HG03565 (cell line): Measurements from ENCODE around the gene TFIP11.
"Not testable (repeated sequence)": the region's sequence is repeated elsewhere in the genome, so short reads cannot be mapped to it uniquely, and the experiment has no call there.

ENCODE experiments used
- ATAC-seq: cut with Tn5 transposase; IDR thresholded peaks from one replicate; pipeline ENCODE4 v1.9.1; 2021; ENCODE audit warnings: mild to moderate bottlenecking, moderate library complexity; ENCODE audit not compliant: unreplicated experiment

Gene TFIP11

GRCh38 chr22:26541167-26541819, 29.0 kb upstream of the TFIP11 start:
- ATAC-seq, result no peak

DNA sequence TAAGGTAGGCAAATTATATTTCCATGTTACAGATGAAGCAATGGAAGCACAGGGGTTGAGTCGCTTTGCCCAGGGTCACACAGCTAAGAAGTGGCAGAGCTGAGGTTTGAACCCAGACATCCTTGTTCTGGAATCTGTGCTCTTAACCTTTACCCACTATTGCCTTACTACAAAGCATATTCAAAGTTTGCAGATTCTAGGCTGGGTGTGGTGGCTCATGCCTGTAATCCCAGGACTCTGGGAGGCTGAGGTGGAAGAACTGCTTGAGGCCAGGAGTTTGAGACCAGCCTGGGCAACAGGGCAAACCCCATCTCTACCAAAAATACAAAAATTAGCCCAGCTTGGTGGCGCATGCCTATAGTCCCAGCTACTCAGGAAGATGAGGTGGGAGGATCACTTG, 27.8 kb upstream of the TFIP11 start:
- no peak for ATAC-seq

DNA sequence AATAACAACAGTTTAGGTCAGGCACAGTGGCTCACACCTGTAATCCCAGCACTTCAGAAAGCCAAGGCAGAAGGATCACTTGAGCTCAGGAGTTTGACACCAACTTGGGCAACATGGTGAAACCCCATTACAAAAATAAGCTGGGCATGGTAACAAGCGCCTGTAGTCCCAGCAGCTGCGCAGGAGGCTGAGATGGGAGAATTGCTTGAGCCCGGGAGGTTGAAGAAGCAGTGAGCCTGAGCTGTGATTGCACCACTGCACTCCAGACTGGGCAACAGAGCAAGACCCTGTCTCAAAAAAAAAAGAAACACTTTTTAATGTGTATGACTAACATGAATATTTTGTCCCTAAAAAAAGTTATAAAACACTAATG, 24.5 kb upstream of the TFIP11 start:
- no peak for ATAC-seq

DNA sequence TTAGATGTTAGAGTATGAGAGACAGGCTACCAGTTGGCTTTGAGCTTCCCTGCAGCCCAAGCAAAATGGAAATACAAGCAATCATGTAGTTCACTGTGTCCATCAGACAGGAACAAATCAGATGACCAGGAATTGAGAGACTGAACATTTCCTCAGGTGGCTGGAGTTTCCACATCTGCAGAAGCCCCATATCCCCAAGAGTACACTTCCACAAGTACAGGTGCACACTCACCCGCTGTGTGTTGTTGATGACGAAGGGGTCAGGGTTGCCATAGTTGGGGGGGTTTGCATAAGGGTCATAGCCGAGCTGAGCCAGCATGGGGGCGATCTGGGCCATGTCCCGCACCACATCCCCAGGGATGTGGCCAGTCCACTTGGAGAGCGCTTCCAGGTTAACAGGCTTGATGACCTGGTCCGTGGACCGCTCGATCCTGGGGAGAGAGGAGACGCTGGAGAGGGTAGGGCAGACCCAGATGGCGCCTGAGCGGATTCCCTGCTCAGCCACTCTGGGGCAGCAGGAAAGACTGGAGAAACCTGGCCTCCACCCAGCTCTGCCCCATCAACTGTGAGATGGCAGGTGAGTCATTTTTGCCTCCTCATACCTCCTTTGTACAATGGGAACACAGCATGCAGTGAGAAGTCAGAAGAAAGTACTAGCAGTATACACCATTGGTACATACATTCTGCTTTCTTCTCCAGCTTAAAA, 23.9 kb upstream of the TFIP11 start:
- no peak for ATAC-seq

DNA sequence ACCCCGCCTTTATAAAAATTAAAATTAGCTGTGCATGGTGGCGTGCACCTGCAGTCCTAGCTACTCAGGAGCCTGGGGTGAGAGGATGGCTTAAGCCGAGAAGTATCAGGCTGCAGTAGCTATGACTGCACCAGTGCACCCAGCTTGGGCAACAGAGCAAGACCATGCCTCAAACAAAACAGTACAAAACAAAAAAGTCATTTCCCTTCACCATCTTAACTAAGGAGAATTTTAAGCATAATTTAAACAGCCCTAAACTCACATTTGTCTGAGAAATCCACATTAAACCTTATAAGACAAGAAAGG, 23.3 kb upstream of the TFIP11 start:
- no peak for ATAC-seq

- ATAC-seq, result no peak
Measured at GRCh38 chr22:26534874-26535602, 22.8 kb upstream of the TFIP11 start.

- no peak for ATAC-seq
Measured at GRCh38 chr22:26534171-26534855, 22.0 kb upstream of the TFIP11 start.

- no peak for ATAC-seq
Measured at GRCh38 chr22:26529345-26529744, 17.1 kb upstream of the TFIP11 start.

GRCh38 chr22:26528518-26528917, 16.2 kb upstream of the TFIP11 start:
- ATAC-seq, result not testable (repeated sequence)

GRCh38 chr22:26527574-26528465, 15.5 kb upstream of the TFIP11 start:
- no peak for ATAC-seq

DNA sequence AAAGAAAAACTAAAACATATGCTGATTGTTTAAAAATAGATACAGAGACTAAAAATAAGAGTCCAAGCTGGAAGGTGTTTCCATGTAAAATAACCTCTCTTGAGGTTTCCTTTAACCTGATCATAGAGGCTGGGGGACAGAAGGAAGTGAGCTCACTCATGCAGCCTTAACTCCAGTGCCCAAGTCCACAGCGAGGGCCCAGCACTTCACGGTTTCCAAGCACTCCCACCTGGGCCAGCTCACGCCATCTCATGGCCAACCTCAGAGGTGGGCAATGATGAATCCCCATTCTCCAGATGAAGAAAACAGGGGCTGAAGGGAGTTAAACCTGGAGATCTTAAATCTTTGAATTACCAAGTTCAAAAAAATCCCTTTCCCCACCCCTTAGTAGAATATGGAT, 14.9 kb upstream of the TFIP11 start:
- ATAC-seq, result no peak

DNA sequence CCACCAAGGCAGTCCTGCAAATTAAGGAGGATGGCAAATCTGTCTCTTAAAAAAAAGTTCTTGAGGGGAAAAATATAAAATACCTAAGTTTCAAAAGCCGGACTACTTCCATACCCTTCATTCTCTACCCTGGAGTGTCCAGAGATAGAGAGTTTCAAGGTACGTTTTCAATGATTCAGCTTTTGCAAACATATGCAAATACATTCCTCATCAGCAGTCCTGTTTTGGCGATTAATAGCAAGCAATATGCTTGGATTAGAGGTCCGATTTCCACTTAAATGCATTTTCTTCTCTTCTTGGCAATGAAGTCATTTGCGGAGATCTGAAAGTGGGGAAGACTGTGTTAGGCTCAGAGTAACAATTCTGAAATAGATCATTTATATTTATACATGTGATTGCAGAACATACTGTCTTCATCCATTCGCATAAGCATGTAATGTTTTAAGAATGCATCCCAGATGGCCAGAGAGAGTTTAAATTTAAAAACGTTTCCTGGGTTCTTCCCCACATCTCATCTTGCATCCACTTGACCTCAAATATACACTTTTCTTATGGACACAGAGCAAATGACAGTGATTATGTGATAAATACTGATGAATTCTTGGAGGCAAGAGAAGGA, 13.8 kb upstream of the TFIP11 start:
- ATAC-seq, result no peak

DNA sequence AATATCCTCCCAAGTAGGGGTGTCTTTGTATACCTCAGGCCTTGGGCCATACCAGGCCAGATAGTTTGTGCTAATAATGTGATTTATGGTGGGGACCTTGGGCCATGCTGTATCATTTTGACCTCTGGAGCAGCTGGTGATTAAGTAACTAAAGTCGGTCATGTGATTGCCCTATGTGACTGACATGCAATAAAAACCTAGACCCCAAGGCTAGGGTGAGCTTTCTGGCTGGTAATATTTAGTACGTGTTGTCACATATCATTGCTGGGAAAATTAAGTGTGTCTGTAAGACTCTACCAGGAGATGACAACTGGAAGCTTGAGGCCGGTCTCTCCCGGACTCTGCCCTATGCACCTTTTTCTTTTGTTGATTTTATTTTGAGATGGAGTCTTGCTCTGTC, 12.6 kb upstream of the TFIP11 start:
- no peak for ATAC-seq

GRCh38 chr22:26522592-26522991, 10.3 kb upstream of the TFIP11 start:
- ATAC-seq, result no peak

- no peak for ATAC-seq
Measured at GRCh38 chr22:26522012-26522411, 9.7 kb upstream of the TFIP11 start.

GRCh38 chr22:26517429-26517828, 5.2 kb upstream of the TFIP11 start:
- ATAC-seq, result no peak

GRCh38 chr22:26516503-26516902, 4.2 kb upstream of the TFIP11 start:
- ATAC-seq, result no peak

- no peak for ATAC-seq
Measured at GRCh38 chr22:26515931-26516330, 3.7 kb upstream of the TFIP11 start.

DNA sequence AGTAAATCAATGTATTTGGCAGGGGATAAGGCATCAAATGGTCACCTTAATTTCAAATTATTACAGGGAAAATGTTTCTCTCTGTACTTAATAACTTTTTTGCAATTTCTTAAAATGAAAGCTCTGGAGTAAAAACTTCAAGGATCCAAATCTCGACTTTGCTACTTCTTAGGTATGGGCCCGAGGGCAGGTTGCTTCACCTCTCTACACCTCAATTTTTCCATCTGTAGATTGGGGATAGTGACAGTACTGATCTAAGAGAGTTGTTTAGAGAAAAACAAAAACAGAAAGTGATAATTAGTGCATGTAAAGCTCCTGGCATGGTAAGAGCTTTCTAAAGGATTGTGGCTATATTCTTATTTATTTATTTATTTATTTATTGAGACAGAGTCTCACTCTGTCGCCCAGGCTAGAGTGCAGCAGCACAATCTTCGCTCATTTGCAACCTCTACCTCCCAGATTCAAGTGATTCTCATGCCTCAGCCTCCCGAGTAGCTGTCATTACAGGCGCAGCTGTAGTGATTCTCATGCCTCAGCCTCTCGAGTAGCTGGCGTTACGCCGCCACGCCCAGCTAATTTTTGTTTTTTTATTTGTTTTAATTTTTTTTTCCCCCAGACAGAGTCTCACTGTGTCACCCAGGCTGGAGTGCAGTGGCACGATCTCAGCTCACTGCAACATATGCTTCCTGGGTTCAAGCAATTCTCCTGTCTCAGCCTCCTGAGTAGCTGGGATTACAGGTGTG, 2.3 kb upstream of the TFIP11 start:
- ATAC-seq, result no peak

GRCh38 chr22:26513838-26514237, 1.6 kb upstream of the TFIP11 start:
- ATAC-seq, result no peak
